Neural progenitor cell (in vitro differentiated cells): Measurements from ENCODE around the gene PCSK5. TPM values are rescaled to one million over a fixed set of nuclear protein-coding genes. Genes with fewer than 3 reads are reported as not detected.

ENCODE experiments used
- DNase-seq: peaks from one replicate; pipeline ENCODE4 v3.0.0-alpha.2; 2016; ENCODE audit warnings: low spot score
- H2AFZ ChIP-seq: fragments of 200-600 bp; sonication (generic); replicated peaks from 2 replicates; pipeline ENCODE4 v1.6.1; 2016; ENCODE audit warnings: antibody characterized with exemption
- H3F3A ChIP-seq: fragments of 200-600 bp; sonication (generic); 2 replicates; pipeline ENCODE4 v1.6.1; 2016; ENCODE audit warnings: antibody characterized with exemption, low read depth
- H3K27ac ChIP-seq: fragments of 200-600 bp; sonication (generic); 2 replicates; pipeline ENCODE4 v1.5.1; 2016; ENCODE audit warnings: mild to moderate bottlenecking
- H3K27me3 ChIP-seq: fragments of 200-600 bp; sonication (generic); 2 replicates; pipeline ENCODE4 v1.6.1; 2016; ENCODE audit warnings: mild to moderate bottlenecking, moderate library complexity
- H3K36me3 ChIP-seq: fragments of 200-600 bp; sonication (generic); 2 replicates; pipeline ENCODE4 v1.5.1; 2016
- H3K4me1 ChIP-seq: fragments of 200-600 bp; sonication (generic); 2 replicates; pipeline ENCODE4 v1.6.1; 2016; ENCODE audit warnings: mixed run types
- H3K4me2 ChIP-seq: fragments of 200-600 bp; sonication (generic); 2 replicates; pipeline ENCODE4 v1.6.1; 2016
- H3K4me3 ChIP-seq: fragments of 200-600 bp; sonication (generic); 2 replicates; pipeline ENCODE4 v1.5.1; 2016
- H3K79me2 ChIP-seq: fragments of 200-600 bp; sonication (generic); 2 replicates; pipeline ENCODE4 v1.6.1; 2016; ENCODE audit warnings: low read depth
- H3K9ac ChIP-seq: fragments of 200-600 bp; sonication (generic); 2 replicates; pipeline ENCODE4 v1.6.1; 2016
- H3K9me3 ChIP-seq: fragments of 200-600 bp; sonication (generic); 2 replicates; pipeline ENCODE4 v1.5.1; 2016; ENCODE audit warnings: low read depth
- H4K20me1 ChIP-seq: fragments of 200-600 bp; sonication (generic); 2 replicates; pipeline ENCODE4 v1.6.1; 2016; ENCODE audit warnings: low read depth
- H3K27ac Mint-ChIP-seq: 3 replicates; pipeline ENCODE4 v1.8.0; 2021; ENCODE audit warnings: mixed read lengths
- H3K27me3 Mint-ChIP-seq: 2 replicates; pipeline ENCODE4 v1.8.0; 2022; ENCODE audit warnings: low read depth, mild to moderate bottlenecking, inconsistent platforms, moderate library complexity, mixed read lengths; ENCODE audit not compliant: insufficient read depth
- H3K36me3 Mint-ChIP-seq: 3 replicates; pipeline ENCODE4 v1.8.0; 2021; ENCODE audit warnings: mixed read lengths
- H3K4me1 Mint-ChIP-seq: 3 replicates; pipeline ENCODE4 v1.8.0; 2021; ENCODE audit warnings: mixed read lengths
- H3K4me3 Mint-ChIP-seq: 3 replicates; pipeline ENCODE4 v1.8.0; 2021; ENCODE audit warnings: mild to moderate bottlenecking, moderate library complexity, mixed read lengths
- H3K9me3 Mint-ChIP-seq: 3 replicates; pipeline ENCODE4 v1.8.0; 2020; ENCODE audit warnings: mixed read lengths
- EZH2 ChIP-seq: fragments of 200-600 bp; sonication (generic); IDR thresholded peaks from 2 replicates; pipeline ENCODE4 v1.6.1; 2017; ENCODE audit warnings: antibody characterized with exemption, mild to moderate bottlenecking, moderate library complexity
- EZH2phosphoT487 ChIP-seq: fragments of 200-600 bp; sonication (generic); IDR thresholded peaks from 2 replicates; pipeline ENCODE4 v1.6.1; 2017; ENCODE audit warnings: antibody characterized with exemption
- total RNA-seq: library from RNA; depleted of rRNA; stranded (reverse); fragments of >200 nt; gene quantifications from 2 replicates; pipeline ENCODE4 v1.2.3, GENCODE V29; 2015; ENCODE audit warnings: low replicate concordance
- TF ChIP-seq, protein P1 (sequence below): fragments of 200-600 bp; sonication (generic); IDR thresholded peaks from 2 replicates; pipeline ENCODE4 v1.5.1; 2017; ENCODE audit warnings: antibody characterized with exemption, mild to moderate bottlenecking

The PCSK5 gene
- total RNA-seq, 1 donor from 2014 or later = 23.4 TPM

DNA sequence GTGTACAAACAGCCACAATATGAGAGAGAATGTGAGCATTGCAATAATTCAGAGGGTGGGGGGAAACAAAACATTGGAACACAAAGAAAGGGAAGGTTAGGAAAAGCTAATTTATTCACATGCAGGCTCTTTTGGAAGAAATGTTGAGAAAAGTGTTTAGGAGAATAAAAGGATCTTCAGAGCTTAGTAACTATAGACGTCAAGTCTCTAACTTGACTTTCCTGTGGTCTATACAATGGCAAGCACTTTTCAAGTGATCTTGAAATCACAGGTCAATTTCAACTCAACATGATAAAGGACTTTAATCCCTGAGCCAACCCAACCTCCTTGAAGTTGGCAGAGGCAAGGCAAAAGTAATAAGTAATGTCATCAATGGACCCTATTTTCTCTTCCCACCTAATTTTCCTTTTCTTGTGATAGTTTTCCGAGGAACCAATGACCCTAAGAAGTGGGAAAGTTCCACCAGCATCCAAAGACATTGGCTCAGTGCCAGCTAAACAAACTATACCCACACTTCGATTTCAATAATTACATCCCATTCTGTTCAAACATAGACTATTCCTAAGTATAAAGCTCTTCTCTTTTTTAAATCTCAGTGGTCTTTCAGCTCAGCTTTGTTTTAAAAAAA, 480.0 kb downstream of the PCSK5 start:
- Mint-ChIP-seq H3K27ac (no peak overlapping the region), H3K27me3 (peaks cover 3% of the 10 kb centered on the region), H3K4me3 (no peak overlapping the region), H3K9me3 (no peaks in the 10 kb centered on the region), H3K4me1 (peaks cover 52% of the 10 kb centered on the region), H3K36me3 (no peaks in the 10 kb centered on the region)
- H3K27ac ChIP-seq = no peak overlapping the region
- no peaks in the 10 kb centered on the region for H3K27me3 ChIP-seq
- H4K20me1 ChIP-seq = no peaks in the 10 kb centered on the region
- H3K9ac ChIP-seq = no peak overlapping the region
- no peak overlapping the region for H3K4me3 ChIP-seq
- H3K4me1 ChIP-seq = peaks cover 21% of the 10 kb centered on the region
- H3K79me2 ChIP-seq = no peaks in the 10 kb centered on the region
- H3K36me3 ChIP-seq = no peaks in the 10 kb centered on the region
- no peak overlapping the region for H3K4me2 ChIP-seq
- TF ChIP-seq, protein P1, sequence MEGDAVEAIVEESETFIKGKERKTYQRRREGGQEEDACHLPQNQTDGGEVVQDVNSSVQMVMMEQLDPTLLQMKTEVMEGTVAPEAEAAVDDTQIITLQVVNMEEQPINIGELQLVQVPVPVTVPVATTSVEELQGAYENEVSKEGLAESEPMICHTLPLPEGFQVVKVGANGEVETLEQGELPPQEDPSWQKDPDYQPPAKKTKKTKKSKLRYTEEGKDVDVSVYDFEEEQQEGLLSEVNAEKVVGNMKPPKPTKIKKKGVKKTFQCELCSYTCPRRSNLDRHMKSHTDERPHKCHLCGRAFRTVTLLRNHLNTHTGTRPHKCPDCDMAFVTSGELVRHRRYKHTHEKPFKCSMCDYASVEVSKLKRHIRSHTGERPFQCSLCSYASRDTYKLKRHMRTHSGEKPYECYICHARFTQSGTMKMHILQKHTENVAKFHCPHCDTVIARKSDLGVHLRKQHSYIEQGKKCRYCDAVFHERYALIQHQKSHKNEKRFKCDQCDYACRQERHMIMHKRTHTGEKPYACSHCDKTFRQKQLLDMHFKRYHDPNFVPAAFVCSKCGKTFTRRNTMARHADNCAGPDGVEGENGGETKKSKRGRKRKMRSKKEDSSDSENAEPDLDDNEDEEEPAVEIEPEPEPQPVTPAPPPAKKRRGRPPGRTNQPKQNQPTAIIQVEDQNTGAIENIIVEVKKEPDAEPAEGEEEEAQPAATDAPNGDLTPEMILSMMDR = no peak
- no peak for TF ChIP-seq EZH2
- no peak for TF ChIP-seq EZH2phosphoT487
- DNase-seq = no peak
- H3K9me3 ChIP-seq = no peaks in the 10 kb centered on the region
- H3F3A ChIP-seq = peaks cover 7% of the 10 kb centered on the region
- H2AFZ ChIP-seq = no peak overlapping the region

DNA sequence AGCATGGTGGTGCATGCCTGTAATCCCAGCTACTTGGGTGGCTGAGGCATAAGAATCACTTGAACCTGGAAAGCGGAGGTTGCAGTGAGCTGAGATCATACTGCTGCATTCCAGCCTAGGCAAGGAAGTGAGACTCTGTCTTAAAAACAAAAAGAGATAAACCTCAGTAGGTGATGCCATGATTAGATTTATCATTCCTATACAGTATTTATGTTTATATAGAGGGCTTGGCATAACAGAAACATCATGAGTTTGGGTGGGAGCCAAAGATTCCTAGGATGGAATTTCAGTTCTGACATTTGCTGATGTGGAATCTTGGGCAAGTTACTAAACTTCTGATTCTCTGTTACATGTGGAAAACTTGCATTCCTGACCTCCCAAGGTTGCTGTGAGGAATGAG, 481.4 kb downstream of the PCSK5 start:
- Mint-ChIP-seq H3K27ac (no peak overlapping the region), H3K4me3 (no peak overlapping the region), H3K27me3 (peaks cover 5% of the 10 kb centered on the region), H3K4me1 (peaks cover 56% of the 10 kb centered on the region), H3K36me3 (peaks cover 1% of the 10 kb centered on the region), H3K9me3 (no peaks in the 10 kb centered on the region)
- no peaks in the 10 kb centered on the region for H3K79me2 ChIP-seq
- H3K27ac ChIP-seq = no peak overlapping the region
- H3K4me3 ChIP-seq = no peak overlapping the region
- no peak overlapping the region for H3K4me2 ChIP-seq
- H3K36me3 ChIP-seq = no peaks in the 10 kb centered on the region
- no peaks in the 10 kb centered on the region for H3K9me3 ChIP-seq
- peaks cover 7% of the 10 kb centered on the region for H3F3A ChIP-seq
- no peak overlapping the region for H3K9ac ChIP-seq
- DNase-seq = no peak
- peaks cover 21% of the 10 kb centered on the region for H3K4me1 ChIP-seq
- H3K27me3 ChIP-seq = no peaks in the 10 kb centered on the region
- H4K20me1 ChIP-seq = no peaks in the 10 kb centered on the region
- no peak overlapping the region for H2AFZ ChIP-seq
- TF ChIP-seq EZH2 = no peak
- TF ChIP-seq, protein P1 = no peak
- no peak for TF ChIP-seq EZH2phosphoT487

DNA sequence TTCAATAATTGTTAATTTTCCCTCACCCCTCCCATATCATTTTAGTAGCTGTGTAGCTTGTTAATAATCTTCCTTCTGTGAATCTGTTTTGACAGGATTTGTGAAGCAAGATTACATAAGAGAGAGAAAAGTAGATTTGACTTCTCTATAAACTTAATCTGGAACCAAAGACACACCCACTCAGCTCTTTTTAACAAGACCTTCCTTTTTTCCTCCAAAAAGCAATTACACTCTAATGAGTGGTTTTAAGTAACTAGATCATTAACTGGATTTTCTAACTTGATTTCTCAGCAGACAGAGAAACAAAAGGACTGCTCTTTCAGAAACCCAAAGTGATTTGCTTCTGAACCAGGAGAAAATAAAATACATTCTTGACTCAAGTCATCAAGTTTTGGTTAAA, 481.9 kb downstream of the PCSK5 start:
- no peak overlapping the region for H3K4me3 Mint-ChIP-seq

More for the DNA sequence above, 481.9 kb downstream of the PCSK5 start:
- H3K9me3 Mint-ChIP-seq = no peaks in the 10 kb centered on the region
- no peaks in the 10 kb centered on the region for H3K27me3 ChIP-seq
- peaks cover 60% of the 10 kb centered on the region for H3K4me1 Mint-ChIP-seq
- no peaks in the 10 kb centered on the region for H3K36me3 ChIP-seq
- TF ChIP-seq EZH2 = no peak
- TF ChIP-seq, protein P1 = no peak
- no peak for TF ChIP-seq EZH2phosphoT487
- no peak overlapping the region for H3K4me2 ChIP-seq
- H2AFZ ChIP-seq = no peak overlapping the region
- H3K9ac ChIP-seq = no peak overlapping the region
- H3K4me1 ChIP-seq = peaks cover 21% of the 10 kb centered on the region
- peaks cover 7% of the 10 kb centered on the region for H3F3A ChIP-seq
- no peak overlapping the region for H3K27ac Mint-ChIP-seq
- H3K27me3 Mint-ChIP-seq = peaks cover 5% of the 10 kb centered on the region
- peaks cover 1% of the 10 kb centered on the region for H3K36me3 Mint-ChIP-seq
- no peaks in the 10 kb centered on the region for H4K20me1 ChIP-seq
- no peak for DNase-seq
- no peaks in the 10 kb centered on the region for H3K79me2 ChIP-seq
- no peaks in the 10 kb centered on the region for H3K9me3 ChIP-seq
- no peak overlapping the region for H3K4me3 ChIP-seq
- no peak overlapping the region for H3K27ac ChIP-seq
